Cardiac muscle cell (in vitro differentiated cells and primary cell): ENCODE data around the gene PUSL1. TPM values are rescaled to one million over a fixed set of nuclear protein-coding genes. Genes with fewer than 3 reads are reported as not detected.
A peak's percentile ranks its signal among the peaks of the same experiment; 100 is the strongest.

ENCODE experiments used
- DNase-seq, 2 donors: peaks; one replicate each; pipeline versions ENCODE4 v3.0.0 to v3.0.0-alpha.2; 2010 to 2017; ENCODE audit warnings: low read depth in 1 of 2, low spot score in 1 of 2
- H3K27ac ChIP-seq: fragments of 200-600 bp; sonication (generic); 2 replicates; pipeline ENCODE4 v1.5.1; 2016
- H3K27me3 ChIP-seq: fragments of 200-600 bp; sonication (generic); 2 replicates; pipeline ENCODE4 v1.6.0; 2016; ENCODE audit warnings: control low read depth
- H3K36me3 ChIP-seq: fragments of 200-600 bp; sonication (generic); 2 replicates; pipeline ENCODE4 v1.5.1; 2016; ENCODE audit warnings: control low read depth
- H3K4me1 ChIP-seq: fragments of 200-600 bp; sonication (generic); 2 replicates; pipeline ENCODE4 v1.8.1; 2017; ENCODE audit warnings: low read depth, mild to moderate bottlenecking, mixed run types
- H3K4me3 ChIP-seq: fragments of 200-600 bp; sonication (generic); 2 replicates; pipeline ENCODE4 v1.5.1; 2016; ENCODE audit warnings: mild to moderate bottlenecking
- H3K9me3 ChIP-seq: fragments of 200-600 bp; sonication (generic); 2 replicates; pipeline ENCODE4 v1.5.1; 2017; ENCODE audit warnings: low read depth, mild to moderate bottlenecking, control low read depth
- CTCF ChIP-seq: IDR thresholded peaks from 2 replicates; pipeline ENCODE4 v1.5.1; 2012; ENCODE audit warnings: low read depth, mild to moderate bottlenecking, low read length
- polyA plus RNA-seq: library from polyadenylated mRNA; unstranded; fragments of >200 nt; fragmentation: Nextera tagmentation; extraction: Ambion mirVana; gene quantifications from 2 replicates; pipeline ENCODE4 v1.2.1, GENCODE V29; 2016
- total RNA-seq: library from RNA; depleted of rRNA; stranded (reverse); fragments of >200 nt; gene quantifications from 2 replicates; pipeline ENCODE4 v1.2.3, GENCODE V29; 2016

PUSL1 gene
- total and polyA plus RNA-seq, 2 experiments from 2014 or later: 18.7 to 25.0 TPM

GRCh38 chr1:1356796-1357401 lies 48.5 kb downstream of the PUSL1 start:
- DNase-seq: no peak
- TF ChIP-seq CTCF: no peak
- Histone ChIP-seq H3K9me3 (no peaks in the 10 kb centered on the region), H3K27me3 (peaks cover 12% of the 10 kb centered on the region), H3K4me3 (no peak overlapping the region), H3K27ac (peak overlapping the region; percentile 92), H3K4me1 (peaks cover 39% of the 10 kb centered on the region), H3K36me3 (no peaks in the 10 kb centered on the region)

- Histone ChIP-seq H3K36me3 (no peaks in the 10 kb centered on the region), H3K9me3 (no peaks in the 10 kb centered on the region), H3K27me3 (peaks cover 12% of the 10 kb centered on the region), H3K4me1 (peaks cover 39% of the 10 kb centered on the region), H3K4me3 (peak overlapping the region; percentile 10), H3K27ac (peak overlapping the region; percentile 92)
- no peak for TF ChIP-seq CTCF
- DNase-seq: peak in 1 of 2 donors; percentile 38
Observed at GRCh38 chr1:1357871-1358432, 49.6 kb downstream of the PUSL1 start.

GRCh38 chr1:1358433-1359271 lies 50.3 kb downstream of the PUSL1 start, which contains the start of gene MXRA8:
Gene MXRA8, minus strand, starts transcription at chr1:1358555. Its CDS starts 51 bp downstream, at chr1:1358504.
- TF ChIP-seq CTCF: no peak
- H3K4me1 ChIP-seq: peaks cover 39% of the 10 kb centered on the region
- H3K27ac ChIP-seq: peak within 1 kb of the TSS; percentile 92
- peaks cover 12% of the 10 kb centered on the region for H3K27me3 ChIP-seq
- DNase-seq: peak; percentile 62 to 91
- no peaks in the 10 kb centered on the region for H3K36me3 ChIP-seq
- H3K4me3 ChIP-seq: peak within 1 kb of the TSS; percentile 10
- no peaks in the 10 kb centered on the region for H3K9me3 ChIP-seq

GRCh38 chr1:1359308-1359663 lies 50.9 kb downstream of the PUSL1 start:
- Histone ChIP-seq H3K4me1 (peaks cover 39% of the 10 kb centered on the region), H3K36me3 (no peaks in the 10 kb centered on the region), H3K27me3 (peaks cover 12% of the 10 kb centered on the region), H3K27ac (peak overlapping the region; percentile 92), H3K4me3 (no peak overlapping the region), H3K9me3 (no peaks in the 10 kb centered on the region)
- TF ChIP-seq CTCF: no peak
- peak in 1 of 2 donors; percentile 67 for DNase-seq

GRCh38 chr1:1359664-1360468 lies 51.5 kb downstream of the PUSL1 start:
- no peak for TF ChIP-seq CTCF
- peak in 1 of 2 donors; percentile 57 for DNase-seq
- H3K4me1 ChIP-seq: peaks cover 39% of the 10 kb centered on the region
- H3K27me3 ChIP-seq: peaks cover 6% of the 10 kb centered on the region
- no peak overlapping the region for H3K4me3 ChIP-seq
- H3K27ac ChIP-seq: peak overlapping the region; percentile 92
- no peaks in the 10 kb centered on the region for H3K36me3 ChIP-seq
- H3K9me3 ChIP-seq: no peaks in the 10 kb centered on the region
